Measurements from ENCODE around the gene ACTA1.
A peak's percentile ranks its signal among the peaks of the same experiment; 100 is the strongest.
"Not testable (repeated sequence)": the region's sequence is repeated elsewhere in the genome, so short reads cannot be mapped to it uniquely, and the experiment has no call there.

ACTA1 gene

GRCh38 chr1:229431284-229432115 is 2.4 kb downstream of the ACTA1 start:
- peak overlapping the region; percentile 76 for H3K27ac Mint-ChIP-seq
- H3K4me1 Mint-ChIP-seq (ENCODE audit: low read depth): peaks cover 8% of the 10 kb centered on the region
- H3K4me3 Mint-ChIP-seq: peak overlapping the region; percentile 72
- H3K9me3 Mint-ChIP-seq: no peaks in the 10 kb centered on the region
- H3K27me3 Mint-ChIP-seq (ENCODE audit: low read depth): peaks cover 81% of the 10 kb centered on the region
- H3K36me3 Mint-ChIP-seq (ENCODE audit: low read depth): peaks cover 2% of the 10 kb centered on the region

DNA sequence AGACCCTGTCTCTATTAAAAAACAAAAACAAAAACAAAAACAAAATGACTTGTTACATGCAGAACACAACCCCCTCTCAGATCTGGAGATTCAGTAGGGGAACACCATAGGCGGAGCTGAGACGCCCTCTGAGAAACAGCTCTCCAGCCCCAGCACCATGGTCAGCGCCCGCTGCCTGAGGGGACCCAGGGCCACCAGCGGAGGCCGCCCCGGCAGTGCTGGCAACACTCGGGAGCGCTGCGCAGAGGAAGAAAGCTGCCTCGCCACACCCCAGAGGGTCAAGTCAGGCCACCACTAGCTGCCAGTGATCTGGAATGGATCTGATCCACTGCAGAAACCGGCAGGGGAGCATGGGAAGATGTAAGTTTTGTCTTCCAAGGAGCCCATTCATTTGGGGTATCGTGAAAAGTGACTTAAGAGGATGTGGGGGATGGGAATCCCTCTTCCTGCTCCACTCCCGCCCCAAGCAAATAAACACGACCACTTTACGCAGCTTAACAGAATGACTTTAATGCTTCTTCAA is 3.1 kb downstream of the ACTA1 start:
- H3K36me3 Mint-ChIP-seq (ENCODE audit: low read depth): peaks cover 2% of the 10 kb centered on the region
- peaks cover 81% of the 10 kb centered on the region for H3K27me3 Mint-ChIP-seq (ENCODE audit: low read depth)
- peak overlapping the region; percentile 76 for H3K27ac Mint-ChIP-seq
- peak overlapping the region; percentile 72 for H3K4me3 Mint-ChIP-seq
- H3K4me1 Mint-ChIP-seq (ENCODE audit: low read depth): peaks cover 8% of the 10 kb centered on the region
- H3K9me3 Mint-ChIP-seq: no peaks in the 10 kb centered on the region

- peaks cover 5% of the 10 kb centered on the region for H3K9me3 Mint-ChIP-seq
- H3K27ac Mint-ChIP-seq: no peak overlapping the region
- no peak overlapping the region for H3K4me3 Mint-ChIP-seq
- peaks cover 2% of the 10 kb centered on the region for H3K36me3 Mint-ChIP-seq (ENCODE audit: low read depth)
- H3K4me1 Mint-ChIP-seq (ENCODE audit: low read depth): peaks cover 5% of the 10 kb centered on the region
- H3K27me3 Mint-ChIP-seq (ENCODE audit: low read depth): peaks cover 77% of the 10 kb centered on the region
These were observed 5.6 kb downstream of the ACTA1 start for GRCh38 chr1:229428256-229428655.

GRCh38 chr1:229427572-229427971 is 6.3 kb downstream of the ACTA1 start:
- no peak overlapping the region for H3K4me3 Mint-ChIP-seq
- peaks cover 5% of the 10 kb centered on the region for H3K4me1 Mint-ChIP-seq (ENCODE audit: low read depth)
- no peak overlapping the region for H3K27ac Mint-ChIP-seq
- H3K9me3 Mint-ChIP-seq: peaks cover 10% of the 10 kb centered on the region
- peaks cover 2% of the 10 kb centered on the region for H3K36me3 Mint-ChIP-seq (ENCODE audit: low read depth)
- H3K27me3 Mint-ChIP-seq (ENCODE audit: low read depth): peaks cover 75% of the 10 kb centered on the region

GRCh38 chr1:229425564-229426159 is 8.2 kb downstream of the ACTA1 start:
- H3K4me3 Mint-ChIP-seq: no peak overlapping the region
- peaks cover 10% of the 10 kb centered on the region for H3K9me3 Mint-ChIP-seq
- H3K27me3 Mint-ChIP-seq (ENCODE audit: low read depth): peaks cover 59% of the 10 kb centered on the region
- H3K4me1 Mint-ChIP-seq (ENCODE audit: low read depth): no peaks in the 10 kb centered on the region
- H3K27ac Mint-ChIP-seq: no peak overlapping the region
- no peaks in the 10 kb centered on the region for H3K36me3 Mint-ChIP-seq (ENCODE audit: low read depth)

DNA sequence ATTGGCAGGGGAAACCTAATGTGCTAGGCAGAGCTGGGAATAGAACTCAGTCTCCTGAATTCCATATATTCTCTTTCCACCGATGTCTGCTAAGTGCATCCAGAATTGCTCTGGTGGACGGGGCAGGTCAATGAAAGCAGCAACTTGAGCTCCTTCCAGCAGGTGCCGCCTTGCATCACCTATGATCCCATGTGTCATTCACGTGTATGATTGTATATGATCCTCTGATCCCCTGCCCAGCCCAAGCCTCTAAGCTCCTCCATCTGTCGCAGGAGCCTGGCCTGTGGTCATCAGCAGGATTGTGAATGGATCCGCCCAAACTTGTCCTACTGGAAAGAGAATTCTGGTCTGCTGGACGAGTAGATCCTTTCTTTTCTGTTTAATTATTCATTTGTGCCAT is 13.1 kb downstream of the ACTA1 start:
- H3K27me3 Mint-ChIP-seq (ENCODE audit: low read depth): peaks cover 39% of the 10 kb centered on the region
- no peak overlapping the region for H3K4me3 Mint-ChIP-seq
- H3K4me1 Mint-ChIP-seq (ENCODE audit: low read depth): no peaks in the 10 kb centered on the region
- H3K36me3 Mint-ChIP-seq (ENCODE audit: low read depth): no peaks in the 10 kb centered on the region
- H3K27ac Mint-ChIP-seq: no peak overlapping the region
- H3K9me3 Mint-ChIP-seq: peaks cover 10% of the 10 kb centered on the region

GRCh38 chr1:229420224-229420623 is 13.7 kb downstream of the ACTA1 start:
- Mint-ChIP-seq H3K36me3 (ENCODE audit: low read depth) (no peaks in the 10 kb centered on the region), H3K4me1 (ENCODE audit: low read depth) (no peaks in the 10 kb centered on the region), H3K4me3 (no peak overlapping the region), H3K9me3 (peaks cover 10% of the 10 kb centered on the region), H3K27ac (no peak overlapping the region), H3K27me3 (ENCODE audit: low read depth) (peaks cover 33% of the 10 kb centered on the region)

DNA sequence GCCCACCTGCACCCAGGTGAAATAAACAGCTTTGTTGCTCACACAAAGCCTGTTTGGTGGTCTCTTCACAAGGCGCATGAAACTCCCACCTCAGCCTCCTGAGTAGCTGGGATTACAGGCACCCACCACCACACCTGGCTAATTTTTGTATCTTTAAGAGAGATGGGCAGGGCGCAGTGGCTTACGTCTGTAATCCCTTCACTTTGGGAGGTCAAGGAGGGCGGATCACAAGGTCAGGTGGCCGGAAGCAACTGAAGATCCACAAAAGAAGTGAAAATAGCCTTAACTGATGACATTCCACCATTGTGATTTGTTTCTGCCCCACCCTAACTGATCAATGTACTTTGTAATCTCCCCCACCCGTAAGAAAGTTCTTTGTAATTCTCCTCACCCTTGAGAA is 15.3 kb downstream of the ACTA1 start:
- H3K36me3 Mint-ChIP-seq (ENCODE audit: low read depth); H3K9me3 Mint-ChIP-seq; H3K4me3 Mint-ChIP-seq; H3K27ac Mint-ChIP-seq; H3K4me1 Mint-ChIP-seq (ENCODE audit: low read depth): not testable (repeated sequence)
- H3K27me3 Mint-ChIP-seq (ENCODE audit: low read depth): peaks cover 23% of the 10 kb centered on the region

DNA sequence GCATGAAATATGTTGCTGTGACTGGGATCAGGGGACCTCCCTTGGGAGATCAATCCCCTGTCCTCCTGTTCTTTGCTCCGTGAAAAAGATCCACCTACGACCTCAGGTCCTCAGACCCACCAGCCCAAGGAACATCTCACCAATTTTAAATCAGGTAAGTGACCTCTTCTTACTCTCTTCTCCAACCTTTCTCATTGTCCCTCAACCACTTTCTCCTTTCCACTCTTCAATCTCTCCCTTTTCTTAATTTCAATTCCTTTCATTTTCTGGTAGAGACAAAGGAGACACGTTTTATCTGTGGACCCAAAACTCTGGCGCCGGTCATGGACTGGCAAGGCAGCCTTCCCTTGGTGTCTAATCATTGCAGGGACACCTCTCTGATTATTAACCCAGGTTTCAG is 21.1 kb downstream of the ACTA1 start:
- not testable (repeated sequence) for H3K36me3 Mint-ChIP-seq (ENCODE audit: low read depth); H3K27ac Mint-ChIP-seq; H3K9me3 Mint-ChIP-seq; H3K4me3 Mint-ChIP-seq
- peaks cover 31% of the 10 kb centered on the region for H3K27me3 Mint-ChIP-seq (ENCODE audit: low read depth)
- H3K4me1 Mint-ChIP-seq (ENCODE audit: low read depth): peaks cover 12% of the 10 kb centered on the region

DNA sequence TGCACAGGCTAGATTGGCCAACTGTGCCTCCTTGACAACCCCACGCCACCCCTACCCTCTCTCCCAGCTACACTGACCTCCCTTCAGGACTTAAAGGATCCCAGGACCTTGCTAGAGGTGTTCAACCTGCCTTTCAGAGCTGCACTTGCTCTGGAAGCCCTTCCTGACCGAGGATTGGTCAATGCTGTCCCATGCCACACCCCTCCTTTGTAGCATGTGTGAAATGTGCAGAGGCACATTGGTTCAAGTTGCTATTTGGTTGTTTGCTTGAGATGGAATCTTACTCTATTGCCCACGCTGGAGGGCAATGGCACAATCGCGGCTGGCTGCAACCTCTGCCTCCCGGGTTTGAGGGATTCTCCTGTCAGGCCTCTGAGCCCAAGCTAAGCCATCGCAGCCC is 21.8 kb downstream of the ACTA1 start:
- Mint-ChIP-seq H3K27ac (no peak overlapping the region), H3K27me3 (ENCODE audit: low read depth) (peaks cover 36% of the 10 kb centered on the region), H3K9me3 (no peaks in the 10 kb centered on the region), H3K36me3 (ENCODE audit: low read depth) (no peaks in the 10 kb centered on the region), H3K4me3 (no peak overlapping the region), H3K4me1 (ENCODE audit: low read depth) (peaks cover 13% of the 10 kb centered on the region)

- Mint-ChIP-seq H3K36me3 (ENCODE audit: low read depth) (no peaks in the 10 kb centered on the region), H3K9me3 (no peaks in the 10 kb centered on the region), H3K4me3 (no peak overlapping the region), H3K4me1 (ENCODE audit: low read depth) (peaks cover 14% of the 10 kb centered on the region), H3K27me3 (ENCODE audit: low read depth) (peaks cover 41% of the 10 kb centered on the region), H3K27ac (no peak overlapping the region)
These were observed 22.3 kb downstream of the ACTA1 start for GRCh38 chr1:229411434-229412055.

- H3K36me3 Mint-ChIP-seq (ENCODE audit: low read depth): no peaks in the 10 kb centered on the region
- no peak overlapping the region for H3K27ac Mint-ChIP-seq
- no peaks in the 10 kb centered on the region for H3K9me3 Mint-ChIP-seq
- peaks cover 47% of the 10 kb centered on the region for H3K27me3 Mint-ChIP-seq (ENCODE audit: low read depth)
- H3K4me1 Mint-ChIP-seq (ENCODE audit: low read depth): peaks cover 14% of the 10 kb centered on the region
- H3K4me3 Mint-ChIP-seq: peak overlapping the region; percentile 32
These were observed 23.0 kb downstream of the ACTA1 start for GRCh38 chr1:229410692-229411433.

GRCh38 chr1:229410370-229410691 is 23.6 kb downstream of the ACTA1 start:
- Mint-ChIP-seq H3K4me1 (ENCODE audit: low read depth) (peaks cover 14% of the 10 kb centered on the region), H3K27me3 (ENCODE audit: low read depth) (peaks cover 52% of the 10 kb centered on the region), H3K27ac (no peak overlapping the region), H3K9me3 (no peaks in the 10 kb centered on the region), H3K36me3 (ENCODE audit: low read depth) (no peaks in the 10 kb centered on the region), H3K4me3 (peak overlapping the region; percentile 32)

- peaks cover 14% of the 10 kb centered on the region for H3K4me1 Mint-ChIP-seq (ENCODE audit: low read depth)
- no peaks in the 10 kb centered on the region for H3K9me3 Mint-ChIP-seq
- peaks cover 57% of the 10 kb centered on the region for H3K27me3 Mint-ChIP-seq (ENCODE audit: low read depth)
- H3K27ac Mint-ChIP-seq: no peak overlapping the region
- no peaks in the 10 kb centered on the region for H3K36me3 Mint-ChIP-seq (ENCODE audit: low read depth)
- peak overlapping the region; percentile 32 for H3K4me3 Mint-ChIP-seq
These were observed 24.1 kb downstream of the ACTA1 start for GRCh38 chr1:229409616-229410369.

Measured in T-helper 1 cell treated with Interleukin-12 subunit alpha and Interleukin-12 subunit beta and Interleukin-4 antibody, amounts not matched to agents 30 μg/mL and 1 μg/mL, for 36 hours (primary cell).